Activated CD4-positive, alpha-beta memory T cell treated with anti-CD3 and anti-CD28 coated beads, Interleukin-2, amount 10 ng/mL, durations not matched to agents 7 days and 5 days (primary cell): ENCODE data around the gene HBE1. TPM values are rescaled to one million over a fixed set of nuclear protein-coding genes. Genes with fewer than 3 reads are reported as not detected.

ENCODE experiments used
- CTCF ChIA-PET: fragments of 350-600 bp; sonication (Branson Sonifier 250); formaldehyde crosslinking; loops from one replicate; lab custom pipeline; 2021; ENCODE audit warnings: antibody characterized with exemption, inconsistent platforms; lab: Charles Lee
- POLR2A ChIA-PET: fragments of 350-600 bp; sonication (Branson Sonifier 250); formaldehyde crosslinking; loops from one replicate; lab custom pipeline; 2021; ENCODE audit warnings: antibody characterized with exemption; lab: Charles Lee
- DNase-seq: peaks from one replicate; pipeline ENCODE4 v3.0.0-alpha.2; 2020
- H3K27ac Mint-ChIP-seq: one replicate; pipeline ENCODE4 v1.8.0; 2021; ENCODE audit warnings: mild to moderate bottlenecking, mixed read lengths
- H3K27me3 Mint-ChIP-seq: one replicate; pipeline ENCODE4 v1.8.0; 2021; ENCODE audit warnings: mixed read lengths
- H3K36me3 Mint-ChIP-seq: one replicate; pipeline ENCODE4 v1.8.0; 2021; ENCODE audit warnings: low read depth, mixed read lengths
- H3K4me1 Mint-ChIP-seq: one replicate; pipeline ENCODE4 v1.8.0; 2021; ENCODE audit warnings: mixed read lengths
- H3K4me3 Mint-ChIP-seq: one replicate; pipeline ENCODE4 v1.8.0; 2021; ENCODE audit warnings: mild to moderate bottlenecking, mixed read lengths
- H3K9me3 Mint-ChIP-seq: one replicate; pipeline ENCODE4 v1.8.0; 2021; ENCODE audit warnings: mixed read lengths
- total RNA-seq, 2 experiments: library from RNA; stranded (reverse); gene quantifications; one replicate each; pipeline ENCODE4 v1.2.3, GENCODE V29; 2021

HBE1 gene
- total RNA-seq, 2 experiments from 2014 or later = not detected

- Mint-ChIP-seq H3K27ac (no peak overlapping the region), H3K4me1 (peaks cover 5% of the 10 kb centered on the region), H3K4me3 (no peak overlapping the region), H3K36me3 (no peaks in the 10 kb centered on the region), H3K9me3 (no peaks in the 10 kb centered on the region), H3K27me3 (no peaks in the 10 kb centered on the region)
- ChIA-PET CTCF (no interaction called here), POLR2A (no interaction called here)
- no peak for DNase-seq
Observed at GRCh38 chr11:5232176-5232575, 37.6 kb downstream of the HBE1 start.

GRCh38 chr11:5231111-5231510, 38.6 kb downstream of the HBE1 start:
- no peaks in the 10 kb centered on the region for H3K36me3 Mint-ChIP-seq
- ChIA-PET CTCF (no interaction called here), POLR2A (no interaction called here)
- DNase-seq = no peak
- no peaks in the 10 kb centered on the region for H3K27me3 Mint-ChIP-seq
- H3K9me3 Mint-ChIP-seq = no peaks in the 10 kb centered on the region
- H3K4me1 Mint-ChIP-seq = peaks cover 5% of the 10 kb centered on the region
- H3K27ac Mint-ChIP-seq = no peak overlapping the region
- H3K4me3 Mint-ChIP-seq = no peak overlapping the region

DNA sequence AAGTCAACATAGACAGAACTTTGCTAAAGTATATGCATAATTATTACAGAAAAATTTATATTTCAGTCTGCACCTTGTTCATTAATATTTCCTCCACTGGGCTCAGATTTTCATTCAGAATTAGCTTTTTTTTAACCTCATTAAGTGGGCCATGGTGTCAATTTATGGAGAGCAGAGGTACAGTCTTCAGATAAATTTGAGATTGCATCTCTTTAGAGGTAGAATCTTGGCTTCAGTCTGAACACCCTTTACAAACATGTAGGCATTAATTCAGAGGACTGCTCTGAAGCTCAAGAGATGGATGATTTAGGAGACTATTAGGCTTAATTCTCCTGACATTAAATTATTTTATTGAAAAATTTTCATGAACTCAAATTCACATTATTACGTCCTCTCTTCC, 39.5 kb downstream of the HBE1 start:
- H3K36me3 Mint-ChIP-seq = no peaks in the 10 kb centered on the region
- DNase-seq = no peak
- H3K9me3 Mint-ChIP-seq = no peaks in the 10 kb centered on the region
- ChIA-PET POLR2A (no interaction called here), CTCF (no interaction called here)
- H3K4me3 Mint-ChIP-seq = no peak overlapping the region
- H3K27ac Mint-ChIP-seq = no peak overlapping the region
- peaks cover 5% of the 10 kb centered on the region for H3K4me1 Mint-ChIP-seq
- no peaks in the 10 kb centered on the region for H3K27me3 Mint-ChIP-seq

DNA sequence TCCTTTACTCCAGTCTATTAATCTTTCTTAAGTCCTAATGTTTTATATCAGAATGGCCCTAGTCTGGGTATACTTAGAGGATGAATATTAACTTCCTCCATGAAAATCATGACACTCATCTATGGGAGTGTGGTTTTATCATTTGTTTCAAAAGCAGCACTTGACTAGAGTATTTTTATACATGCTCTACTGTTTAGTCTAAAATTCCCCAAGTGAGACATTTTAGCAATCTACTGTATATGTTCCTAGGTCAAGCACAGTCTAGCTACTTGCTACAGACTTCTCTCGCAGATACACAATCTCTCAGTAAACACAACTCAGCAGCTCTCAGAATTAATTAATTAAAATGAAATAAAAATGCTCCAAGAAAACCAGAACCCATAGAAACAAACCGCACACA, 39.9 kb downstream of the HBE1 start:
- Mint-ChIP-seq H3K27ac (no peak overlapping the region), H3K9me3 (no peaks in the 10 kb centered on the region), H3K36me3 (no peaks in the 10 kb centered on the region), H3K4me3 (no peak overlapping the region), H3K27me3 (no peaks in the 10 kb centered on the region), H3K4me1 (peaks cover 5% of the 10 kb centered on the region)
- CTCF ChIA-PET = no interaction called here
- DNase-seq = no peak
- POLR2A ChIA-PET = no interaction called here

DNA sequence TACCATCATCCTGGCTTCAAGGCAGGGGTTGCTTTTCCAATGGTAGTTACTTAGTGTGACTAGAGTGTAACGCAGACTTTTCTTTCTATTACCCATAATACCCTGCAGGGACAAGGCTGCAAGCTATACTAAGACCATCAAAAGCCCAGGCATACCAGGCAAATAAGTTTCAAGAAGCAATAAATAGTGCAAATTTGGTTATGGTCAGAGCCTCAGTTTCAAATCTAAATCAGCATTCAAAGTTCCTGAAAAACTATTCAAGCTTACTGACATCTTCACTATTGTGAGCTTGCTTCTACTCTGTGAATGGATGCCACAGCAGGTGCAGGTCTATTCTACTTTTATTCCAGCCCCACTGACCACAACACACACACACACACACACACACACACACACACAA, 40.4 kb downstream of the HBE1 start:
- no peak overlapping the region for H3K4me3 Mint-ChIP-seq
- no peaks in the 10 kb centered on the region for H3K9me3 Mint-ChIP-seq
- no peak overlapping the region for H3K27ac Mint-ChIP-seq
- no peaks in the 10 kb centered on the region for H3K36me3 Mint-ChIP-seq
- no peaks in the 10 kb centered on the region for H3K27me3 Mint-ChIP-seq
- ChIA-PET POLR2A (no interaction called here), CTCF (no interaction called here)
- DNase-seq = no peak
- peaks cover 2% of the 10 kb centered on the region for H3K4me1 Mint-ChIP-seq

DNA sequence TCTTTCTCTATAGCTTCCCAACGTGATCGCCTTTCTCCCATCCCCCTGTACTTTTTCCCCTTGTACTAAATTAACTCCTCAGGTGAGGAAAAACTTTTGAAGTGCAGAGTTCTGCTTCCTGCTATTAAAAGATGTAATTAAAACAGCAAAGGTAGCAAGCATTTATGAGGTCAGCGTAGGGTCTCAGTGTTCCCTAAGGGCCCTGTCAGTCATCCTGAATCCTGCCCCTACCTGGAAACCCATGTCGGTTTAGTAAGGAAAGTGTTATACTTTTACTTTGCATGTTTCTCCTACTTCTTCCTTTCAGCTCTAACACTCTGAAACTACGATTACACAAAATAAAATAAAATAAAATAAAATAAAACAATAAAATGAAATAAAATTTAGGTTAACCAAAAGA, 41.6 kb downstream of the HBE1 start:
- ChIA-PET POLR2A (no interaction called here), CTCF (no interaction called here)
- Mint-ChIP-seq H3K4me1 (no peaks in the 10 kb centered on the region), H3K27ac (no peak overlapping the region), H3K9me3 (no peaks in the 10 kb centered on the region), H3K36me3 (no peaks in the 10 kb centered on the region), H3K4me3 (no peak overlapping the region), H3K27me3 (no peaks in the 10 kb centered on the region)
- no peak for DNase-seq

- Mint-ChIP-seq H3K27ac (no peak overlapping the region), H3K9me3 (no peaks in the 10 kb centered on the region), H3K36me3 (no peaks in the 10 kb centered on the region), H3K4me1 (no peaks in the 10 kb centered on the region), H3K27me3 (no peaks in the 10 kb centered on the region), H3K4me3 (no peak overlapping the region)
- no peak for DNase-seq
- ChIA-PET POLR2A (no interaction called here), CTCF (no interaction called here)
Observed at GRCh38 chr11:5227681-5228080, 42.1 kb downstream of the HBE1 start.

DNA sequence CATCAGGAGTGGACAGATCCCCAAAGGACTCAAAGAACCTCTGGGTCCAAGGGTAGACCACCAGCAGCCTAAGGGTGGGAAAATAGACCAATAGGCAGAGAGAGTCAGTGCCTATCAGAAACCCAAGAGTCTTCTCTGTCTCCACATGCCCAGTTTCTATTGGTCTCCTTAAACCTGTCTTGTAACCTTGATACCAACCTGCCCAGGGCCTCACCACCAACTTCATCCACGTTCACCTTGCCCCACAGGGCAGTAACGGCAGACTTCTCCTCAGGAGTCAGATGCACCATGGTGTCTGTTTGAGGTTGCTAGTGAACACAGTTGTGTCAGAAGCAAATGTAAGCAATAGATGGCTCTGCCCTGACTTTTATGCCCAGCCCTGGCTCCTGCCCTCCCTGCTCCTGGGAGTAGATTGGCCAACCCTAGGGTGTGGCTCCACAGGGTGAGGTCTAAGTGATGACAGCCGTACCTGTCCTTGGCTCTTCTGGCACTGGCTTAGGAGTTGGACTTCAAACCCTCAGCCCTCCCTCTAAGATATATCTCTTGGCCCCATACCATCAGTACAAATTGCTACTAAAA, 42.9 kb downstream of the HBE1 start, which contains the start of gene HBB:
HBB (minus strand) TSS at position 340 of the 579 bp plus-strand sequence; CDS start at position 290, 50 bp downstream.
- Mint-ChIP-seq H3K4me1 (no peaks in the 10 kb centered on the region), H3K9me3 (no peaks in the 10 kb centered on the region), H3K27me3 (no peaks in the 10 kb centered on the region), H3K27ac (no peak within 1 kb of the TSS), H3K4me3 (no peak within 1 kb of the TSS), H3K36me3 (no peaks in the 10 kb centered on the region)
- no peak for DNase-seq
- POLR2A ChIA-PET = no interaction called here
- CTCF ChIA-PET = no interaction called here

DNA sequence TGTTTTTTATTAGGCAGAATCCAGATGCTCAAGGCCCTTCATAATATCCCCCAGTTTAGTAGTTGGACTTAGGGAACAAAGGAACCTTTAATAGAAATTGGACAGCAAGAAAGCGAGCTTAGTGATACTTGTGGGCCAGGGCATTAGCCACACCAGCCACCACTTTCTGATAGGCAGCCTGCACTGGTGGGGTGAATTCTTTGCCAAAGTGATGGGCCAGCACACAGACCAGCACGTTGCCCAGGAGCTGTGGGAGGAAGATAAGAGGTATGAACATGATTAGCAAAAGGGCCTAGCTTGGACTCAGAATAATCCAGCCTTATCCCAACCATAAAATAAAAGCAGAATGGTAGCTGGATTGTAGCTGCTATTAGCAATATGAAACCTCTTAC, 44.3 kb downstream of the HBE1 start:
- Mint-ChIP-seq H3K27ac (no peak overlapping the region), H3K4me3 (no peak overlapping the region), H3K27me3 (no peaks in the 10 kb centered on the region), H3K9me3 (no peaks in the 10 kb centered on the region), H3K4me1 (no peaks in the 10 kb centered on the region), H3K36me3 (no peaks in the 10 kb centered on the region)
- DNase-seq = no peak
- ChIA-PET CTCF (no interaction called here), POLR2A (no interaction called here)

DNA sequence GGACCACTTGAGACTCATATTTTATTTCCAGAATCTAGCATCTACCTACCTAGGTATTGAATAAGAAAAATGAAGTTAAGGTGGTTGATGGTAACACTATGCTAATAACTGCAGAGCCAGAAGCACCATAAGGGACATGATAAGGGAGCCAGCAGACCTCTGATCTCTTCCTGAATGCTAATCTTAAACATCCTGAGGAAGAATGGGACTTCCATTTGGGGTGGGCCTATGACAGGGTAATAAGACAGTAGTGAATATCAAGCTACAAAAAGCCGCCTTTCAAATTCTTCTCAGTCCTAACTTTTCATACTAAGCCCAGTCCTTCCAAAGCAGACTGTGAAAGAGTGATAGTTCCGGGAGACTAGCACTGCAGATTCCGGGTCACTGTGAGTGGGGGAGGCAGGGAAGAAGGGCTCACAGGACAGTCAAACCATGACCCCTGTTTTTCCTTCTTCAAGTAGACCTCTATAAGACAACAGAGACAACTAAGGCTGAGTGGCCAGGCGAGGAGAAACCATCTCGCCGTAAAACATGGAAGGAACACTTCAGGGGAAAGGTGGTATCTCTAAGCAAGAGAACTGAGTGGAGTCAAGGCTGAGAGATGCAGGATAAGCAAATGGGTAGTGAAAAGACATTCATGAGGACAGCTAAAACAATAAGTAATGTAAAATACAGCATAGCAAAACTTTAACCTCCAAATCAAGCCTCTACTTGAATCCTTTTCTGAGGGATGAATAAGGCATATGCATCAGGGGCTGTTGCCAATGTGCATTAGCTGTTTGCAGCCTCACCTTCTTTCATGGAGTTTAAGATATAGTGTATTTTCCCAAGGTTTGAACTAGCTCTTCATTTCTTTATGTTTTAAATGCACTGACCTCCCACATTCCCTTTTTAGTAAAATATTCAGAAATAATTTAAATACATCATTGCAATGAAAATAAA, 44.9 kb downstream of the HBE1 start:
- CTCF ChIA-PET = no interaction called here
- POLR2A ChIA-PET = no interaction called here
- H3K27me3 Mint-ChIP-seq = no peaks in the 10 kb centered on the region
- H3K4me1 Mint-ChIP-seq = no peaks in the 10 kb centered on the region
- no peak for DNase-seq
- H3K27ac Mint-ChIP-seq = no peak overlapping the region
- H3K36me3 Mint-ChIP-seq = no peaks in the 10 kb centered on the region
- H3K9me3 Mint-ChIP-seq = no peaks in the 10 kb centered on the region
- no peak overlapping the region for H3K4me3 Mint-ChIP-seq

GRCh38 chr11:5223686-5224085, 46.1 kb downstream of the HBE1 start:
- DNase-seq = no peak
- ChIA-PET CTCF (no interaction called here), POLR2A (no interaction called here)
- Mint-ChIP-seq H3K36me3 (no peaks in the 10 kb centered on the region), H3K9me3 (no peaks in the 10 kb centered on the region), H3K4me1 (no peaks in the 10 kb centered on the region), H3K27me3 (no peaks in the 10 kb centered on the region), H3K4me3 (no peak overlapping the region), H3K27ac (no peak overlapping the region)

GRCh38 chr11:5223146-5223545, 46.6 kb downstream of the HBE1 start:
- ChIA-PET CTCF (no interaction called here), POLR2A (no interaction called here)
- Mint-ChIP-seq H3K9me3 (no peaks in the 10 kb centered on the region), H3K4me1 (no peaks in the 10 kb centered on the region), H3K27me3 (no peaks in the 10 kb centered on the region), H3K4me3 (no peak overlapping the region), H3K36me3 (no peaks in the 10 kb centered on the region), H3K27ac (no peak overlapping the region)
- DNase-seq = no peak
